HepG2 (cell line): ENCODE results near the gene USF2. TPM values are rescaled to one million over a fixed set of nuclear protein-coding genes. Genes with fewer than 3 reads are reported as not detected.

ENCODE experiments used
- ARHGAP35 ChIP-seq: sonication (generic); formaldehyde crosslinking; IDR thresholded peaks from 2 replicates; pipeline ENCODE4 v1.9.0; 2022; ENCODE audit warnings: mild to moderate bottlenecking, inconsistent platforms, moderate library complexity, missing genetic modification reagents, borderline replicate concordance
- ARID5B ChIP-seq: IDR thresholded peaks from 2 replicates; pipeline ENCODE4 v1.4.0; 2020; ENCODE audit warnings: mild to moderate bottlenecking, missing genetic modification reagents
- CHD2 ChIP-seq: IDR thresholded peaks from 2 replicates; pipeline ENCODE4 v1.6.1; 2011; ENCODE audit warnings: low read depth, low read length, improper control_type of control experiment
- KDM6A ChIP-seq: IDR thresholded peaks from 2 replicates; pipeline ENCODE4 v1.6.1; 2016; ENCODE audit warnings: low read depth
- TFAP4 ChIP-seq: sonication (generic); IDR thresholded peaks from 2 replicates; pipeline ENCODE4 v1.6.1; 2016; ENCODE audit warnings: low read depth, borderline replicate concordance
- ZBTB39 ChIP-seq: sonication (generic); formaldehyde crosslinking; IDR thresholded peaks from 2 replicates; pipeline ENCODE4 v1.5.0; 2020; ENCODE audit warnings: missing genetic modification reagents
- ZBTB46 ChIP-seq: sonication (generic); formaldehyde crosslinking; IDR thresholded peaks from 2 replicates; pipeline ENCODE4 v1.4.0; 2020; ENCODE audit warnings: mild to moderate bottlenecking, missing genetic modification reagents, borderline replicate concordance
- ZBTB7A ChIP-seq: sonication (generic); formaldehyde crosslinking; IDR thresholded peaks from 2 replicates; pipeline ENCODE4 v1.8.0; 2022; ENCODE audit warnings: mild to moderate bottlenecking, missing genetic modification reagents
- ZNF292 ChIP-seq: sonication (generic); formaldehyde crosslinking; IDR thresholded peaks from 2 replicates; pipeline ENCODE4 v1.8.1; 2022; ENCODE audit warnings: mild to moderate bottlenecking, low read depth, missing genetic modification reagents, borderline replicate concordance
- ZNF326 ChIP-seq: sonication (generic); formaldehyde crosslinking; IDR thresholded peaks from 2 replicates; pipeline ENCODE4 v1.4.0; 2020; ENCODE audit warnings: missing genetic modification reagents, borderline replicate concordance
- ZNF331 ChIP-seq: sonication (generic); formaldehyde crosslinking; IDR thresholded peaks from 2 replicates; pipeline ENCODE4 v1.4.0; 2020; ENCODE audit warnings: missing genetic modification reagents
- ZNF382 ChIP-seq: sonication (generic); formaldehyde crosslinking; IDR thresholded peaks from 2 replicates; pipeline ENCODE4 v1.5.0; 2020; ENCODE audit warnings: missing genetic modification reagents, mild to moderate bottlenecking, borderline replicate concordance
- ZNF614 ChIP-seq: IDR thresholded peaks from 2 replicates; pipeline ENCODE4 v1.6.1; 2018; ENCODE audit warnings: missing biosample characterization, missing genetic modification reagents, inconsistent platforms, borderline replicate concordance
- ZNF770 ChIP-seq: sonication (generic); formaldehyde crosslinking; IDR thresholded peaks from 2 replicates; pipeline ENCODE4 v1.5.0; 2020; ENCODE audit warnings: mild to moderate bottlenecking, missing genetic modification reagents
- ZNF776 ChIP-seq: sonication (generic); formaldehyde crosslinking; IDR thresholded peaks from 2 replicates; pipeline ENCODE4 v1.4.0; 2020; ENCODE audit warnings: mild to moderate bottlenecking, missing genetic modification reagents
- ZNF841 ChIP-seq: sonication (generic); formaldehyde crosslinking; IDR thresholded peaks from 2 replicates; pipeline ENCODE4 v1.8.1; 2023; ENCODE audit warnings: missing genetic modification reagents, borderline replicate concordance
- ZSCAN25 ChIP-seq: sonication (generic); formaldehyde crosslinking; IDR thresholded peaks from 2 replicates; pipeline ENCODE4 v1.8.0; 2022; ENCODE audit warnings: mild to moderate bottlenecking, missing genetic modification reagents
- polyA plus RNA-seq, 8 experiments: library from polyadenylated mRNA; depleted of rRNA in 3 of 8; stranded (reverse) in 7 of 8; unstranded in 1 of 8; fragments of >200 nt; fragmentation: Illumina TruSeq in 4 of 8; extraction: Trizol in 4 of 8; gene quantifications; 2 replicates each; pipeline versions ENCODE4 v1.2.1 to v1.2.3, GENCODE V29; 2011 to 2016; ENCODE audit warnings: low read depth in 4 of 8, missing spikeins in 1 of 8, mixed read lengths in 1 of 8; ENCODE audit not compliant: insufficient read depth in 1 of 8
- total RNA-seq, 5 experiments: library from RNA; depleted of rRNA; stranded (reverse); fragments of >200 nt; fragmentation: Illumina TruSeq; extraction: Trizol; gene quantifications; 2 replicates each; pipeline ENCODE4 v1.2.3, GENCODE V29; 2016; ENCODE audit warnings: low read depth in 1 of 5

USF2 gene
- total and polyA plus RNA-seq, 2 of the 13 experiments (the other 11 are each of a cell fraction or from before 2014, with no cell fraction given): 54.9 to 106 TPM

- peak; percentile 24; the same call in 1 of the 2 replicates for TF ChIP-seq ZNF614 (CRISPR knock-in tag)
- no peak for TF ChIP-seq ZBTB46
- peak; percentile 37; the same call in 1 of the 2 replicates for TF ChIP-seq ZSCAN25 (CRISPR knock-in tag)
- TF ChIP-seq CHD2: no peak
- TF ChIP-seq ZBTB39 (CRISPR knock-in tag): no peak
- no peak for TF ChIP-seq ZBTB7A (CRISPR knock-in tag)
- no peak for TF ChIP-seq ZNF326
- no peak for TF ChIP-seq ARHGAP35 (CRISPR knock-in tag)
- TF ChIP-seq ZNF382 (CRISPR knock-in tag): no peak
- TF ChIP-seq ZNF292: no peak; the same call in 1 of the 2 replicates
- no peak for TF ChIP-seq ZNF841 (CRISPR knock-in tag)
- peak; percentile 30; the same call in 1 of the 2 replicates for TF ChIP-seq ZNF331 (CRISPR knock-in tag)
- no peak for TF ChIP-seq ZNF776
- TF ChIP-seq ARID5B: peak; percentile 77
- peak; percentile 68; the same call in 1 of the 2 replicates for TF ChIP-seq TFAP4
- peak; percentile 48 for TF ChIP-seq KDM6A
- TF ChIP-seq ZNF770: peak; percentile 69; the same call in 1 of the 2 replicates
These were observed 15.2 kb upstream of the USF2 start (continued) for GRCh38 chr19:35253316-35254286.
